AG08396 (cell line): ENCODE measurements around the gene SPINT4.
A peak's percentile ranks its signal among the peaks of the same experiment; 100 is the strongest.
"Not testable (repeated sequence)": the region's sequence is repeated elsewhere in the genome, so short reads cannot be mapped to it uniquely, and the experiment has no call there.

Experiments
- DNase-seq: peaks from one replicate; pipeline ENCODE4 v3.0.0; 2012; ENCODE audit warnings: low spot score, mixed read lengths

SPINT4 gene

DNA sequence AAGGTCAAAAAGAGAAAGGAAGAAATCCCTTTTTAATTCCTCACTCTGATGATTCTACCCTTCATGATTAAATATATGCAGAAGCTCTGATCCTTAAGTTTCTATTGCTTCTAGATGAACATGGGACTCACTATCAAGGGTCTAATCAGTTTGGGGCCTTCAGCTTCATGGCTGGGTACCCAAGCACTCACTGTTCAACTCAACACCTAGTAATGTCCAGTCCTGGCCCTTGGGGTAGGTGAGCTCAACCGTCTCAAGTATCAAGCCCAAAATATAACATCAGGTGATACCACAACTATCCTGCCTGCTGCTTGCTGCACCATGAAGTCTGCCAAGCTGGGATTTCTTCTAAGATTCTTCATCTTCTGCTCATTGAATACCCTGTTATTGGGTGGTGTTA, at the start of gene SPINT4:
Gene SPINT4, plus strand, starts transcription at position 301 of the 400 bp plus-strand sequence. Its CDS starts 21 bp downstream, at position 322.
- no peak for DNase-seq

DNA sequence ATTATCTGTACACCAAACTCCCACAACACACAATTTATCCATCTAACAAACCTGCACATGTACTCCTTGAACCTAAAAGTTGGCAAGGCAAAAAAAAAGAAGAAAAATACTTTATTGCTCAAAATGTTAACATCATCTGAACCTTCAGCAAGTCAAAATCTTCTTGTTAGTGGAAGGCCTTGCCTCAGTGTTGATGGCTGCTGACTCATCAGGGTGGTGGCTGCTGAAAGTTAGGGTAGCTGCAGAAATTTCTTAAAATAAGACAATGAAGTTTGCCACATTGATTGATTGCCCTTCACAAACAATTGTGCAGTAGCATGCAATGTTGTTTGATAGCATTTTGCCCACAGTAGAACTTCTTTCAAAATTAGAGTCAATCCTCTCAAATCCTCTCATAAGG, 49.4 kb upstream of the SPINT4 start:
- DNase-seq, result no peak

DNA sequence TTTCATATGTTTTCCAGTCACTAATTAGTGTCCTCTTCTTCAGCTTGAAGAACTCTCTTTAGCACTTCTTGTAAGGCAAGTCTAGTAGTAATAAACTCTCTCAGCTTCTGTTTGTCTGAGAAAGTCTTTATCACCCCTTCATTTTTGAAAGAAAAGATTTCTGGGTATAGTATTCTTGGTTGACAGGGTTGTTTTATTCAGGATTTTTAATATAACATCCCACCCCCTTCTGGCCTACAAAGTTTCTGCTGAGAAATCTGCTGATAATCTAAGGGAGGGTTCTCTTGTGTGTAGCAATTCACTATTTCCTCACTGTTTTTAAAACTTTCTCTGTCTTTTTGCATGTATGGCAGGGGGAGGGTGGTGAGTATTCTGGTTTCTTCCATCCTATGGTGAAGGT, 42.5 kb upstream of the SPINT4 start:
- DNase-seq, result no peak

DNA sequence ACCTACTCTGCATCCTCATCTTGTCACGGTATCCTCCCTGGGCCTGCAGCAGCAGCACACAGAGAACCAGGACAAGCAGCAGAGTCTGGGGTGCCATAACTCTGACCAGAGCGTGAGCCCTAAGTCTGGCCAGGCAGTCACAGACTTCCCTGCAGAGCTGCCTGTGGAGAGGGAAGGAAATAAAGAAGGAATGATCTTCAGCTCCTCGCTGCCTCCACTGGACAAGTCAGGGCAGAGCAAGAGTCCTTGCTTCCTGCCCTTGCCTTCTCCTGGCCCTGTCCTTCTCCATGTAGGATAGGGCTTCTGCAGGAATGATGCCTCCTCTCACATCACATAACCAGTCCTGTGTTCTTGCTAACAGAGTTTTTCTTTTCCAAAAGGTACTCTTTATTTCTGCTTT, 36.3 kb upstream of the SPINT4 start:
- DNase-seq, result peak; percentile 12

DNA sequence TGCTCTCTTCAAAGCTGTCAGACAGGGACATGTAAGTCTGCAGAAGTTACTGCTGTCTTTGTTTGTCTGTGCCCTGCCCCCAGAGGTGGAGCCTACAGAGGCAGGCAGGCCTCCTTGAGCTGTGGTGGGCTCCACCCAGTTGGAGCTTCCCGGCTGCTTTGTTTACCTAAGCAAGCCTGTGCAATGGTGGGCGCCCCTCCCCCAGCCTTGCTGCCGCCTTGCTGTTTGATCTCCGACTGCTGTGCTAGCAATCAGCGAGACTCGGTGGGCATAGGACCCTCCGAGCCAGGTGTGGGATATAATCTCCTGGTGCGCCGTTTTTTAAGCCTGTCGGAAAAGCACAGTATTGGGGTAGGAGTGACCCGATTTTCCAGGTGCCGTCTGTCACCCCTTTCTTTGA, 28.8 kb upstream of the SPINT4 start:
- DNase-seq, result not testable (repeated sequence)

DNA sequence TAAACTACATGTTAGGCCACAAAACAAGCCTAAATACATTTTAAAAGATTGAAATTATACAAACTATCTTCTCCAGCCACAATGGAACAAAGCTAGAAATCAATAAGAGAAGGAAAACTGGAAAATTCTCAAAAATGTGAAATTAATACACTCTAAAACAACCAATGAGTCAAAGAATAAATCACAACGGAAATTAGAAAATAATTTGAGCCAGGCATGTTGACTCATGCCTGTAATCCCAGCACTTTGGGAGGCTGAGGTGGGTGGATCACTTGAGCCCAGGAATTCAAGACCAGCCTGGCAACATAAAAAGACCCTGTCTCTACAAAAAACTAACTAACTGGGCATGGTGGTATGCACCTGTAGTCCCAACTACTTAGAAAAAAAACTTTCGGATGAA, 26.7 kb upstream of the SPINT4 start:
- DNase-seq, result no peak

DNA sequence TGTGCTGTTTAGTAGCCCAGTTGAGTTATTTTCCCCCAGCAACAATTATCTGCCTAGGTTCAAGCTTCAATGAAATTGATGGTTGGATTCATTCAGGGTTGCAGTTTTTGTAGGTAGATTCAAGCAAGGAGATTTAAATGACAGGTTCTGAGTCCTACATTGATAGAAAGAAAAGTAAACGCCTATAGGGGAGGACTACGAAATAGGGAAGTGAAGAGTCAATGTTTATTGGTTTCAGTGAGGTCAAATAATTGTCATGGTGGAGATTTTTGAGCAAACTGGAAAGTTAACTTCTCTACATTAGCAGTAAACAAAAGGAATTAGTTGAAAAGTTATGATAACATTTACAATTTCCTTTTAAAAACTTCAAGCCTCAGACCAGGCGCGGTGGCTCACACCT, 21.0 kb upstream of the SPINT4 start:
- DNase-seq, result no peak

DNA sequence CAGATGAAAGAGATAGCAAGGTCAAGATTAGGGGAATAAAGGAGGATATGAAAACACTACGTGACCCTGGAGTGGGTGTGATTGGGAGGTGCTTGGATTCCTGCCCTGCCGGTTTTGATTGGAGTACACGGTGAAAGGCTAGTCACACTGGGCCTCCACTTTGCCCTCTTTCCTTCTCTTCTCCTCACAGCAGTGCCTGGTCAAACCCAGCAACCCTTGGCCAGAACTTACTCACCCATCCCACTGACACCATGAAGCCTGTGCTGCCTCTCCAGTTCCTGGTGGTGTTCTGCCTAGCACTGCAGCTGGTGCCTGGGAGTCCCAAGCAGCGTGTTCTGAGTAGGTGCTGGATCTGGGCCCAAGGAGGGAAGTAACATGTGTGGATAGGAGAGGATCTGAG, 20.3 kb upstream of the SPINT4 start, which contains the start of gene WFDC13:
Gene WFDC13, plus strand, starts transcription at position 166 of the 400 bp plus-strand sequence. Its CDS starts 86 bp downstream, at position 252.
- DNase-seq, result no peak

DNA sequence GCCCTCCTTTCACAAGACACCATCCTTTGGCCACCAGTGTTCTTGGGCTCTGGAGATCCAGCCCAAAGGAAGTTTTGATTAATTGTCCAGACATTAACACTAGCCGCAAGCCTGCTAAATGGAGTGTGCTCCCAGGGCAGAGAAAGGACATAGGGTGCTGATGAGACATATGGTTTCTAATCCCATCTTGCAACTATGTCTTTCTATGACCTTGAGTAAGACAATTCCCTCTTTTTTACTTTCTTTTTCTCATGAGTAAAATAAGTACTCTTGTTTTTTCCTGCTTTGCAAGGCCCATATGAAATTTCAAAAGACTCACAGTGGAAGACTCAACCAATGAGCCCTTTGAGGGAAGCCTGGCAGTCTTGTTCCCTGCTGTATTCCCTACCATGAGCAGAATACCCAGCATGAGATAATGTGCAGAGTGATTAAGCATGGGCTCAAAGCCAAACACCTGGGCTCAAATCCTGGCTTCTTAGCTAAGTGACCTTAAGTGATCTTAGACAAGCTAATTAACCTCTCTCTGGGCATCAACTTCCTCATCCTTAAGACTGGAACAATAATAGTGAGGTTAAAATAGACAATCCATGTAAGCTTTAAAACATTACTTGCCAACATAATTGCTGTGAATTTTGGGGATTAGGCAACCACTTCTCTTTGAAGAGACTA, 17.0 kb upstream of the SPINT4 start, which contains the start of gene WFDC10B:
Gene WFDC10B, minus strand, starts transcription at position 51 of the 669 bp plus-strand sequence. CDS start 19,027 bp downstream, outside the sequence.
- no peak for DNase-seq

DNA sequence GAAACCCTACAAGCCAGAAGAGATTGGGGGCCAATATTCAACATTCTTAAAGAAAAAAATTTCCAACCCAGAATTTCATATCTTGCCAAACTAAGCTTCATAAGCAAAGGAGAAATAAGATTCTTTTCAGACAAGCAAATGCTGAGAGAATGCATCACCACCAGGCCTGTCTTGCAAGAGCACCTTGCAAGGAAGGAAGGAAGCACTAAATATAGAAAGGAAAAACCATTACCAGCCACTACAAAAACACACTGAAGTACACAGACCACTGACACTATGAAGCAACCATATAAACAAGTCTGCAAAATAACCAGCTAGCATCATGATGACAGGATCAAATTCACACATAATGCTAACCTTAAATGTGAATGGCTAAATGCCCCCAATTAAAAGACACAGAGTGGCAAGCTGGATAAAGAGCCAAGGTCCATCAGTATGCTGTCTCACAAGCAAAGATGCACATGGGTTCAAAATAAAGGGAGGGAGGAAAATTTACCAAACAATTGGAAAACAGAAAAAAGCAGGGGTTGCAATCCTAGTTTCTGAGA, 5.9 kb upstream of the SPINT4 start:
- not testable (repeated sequence) for DNase-seq

DNA sequence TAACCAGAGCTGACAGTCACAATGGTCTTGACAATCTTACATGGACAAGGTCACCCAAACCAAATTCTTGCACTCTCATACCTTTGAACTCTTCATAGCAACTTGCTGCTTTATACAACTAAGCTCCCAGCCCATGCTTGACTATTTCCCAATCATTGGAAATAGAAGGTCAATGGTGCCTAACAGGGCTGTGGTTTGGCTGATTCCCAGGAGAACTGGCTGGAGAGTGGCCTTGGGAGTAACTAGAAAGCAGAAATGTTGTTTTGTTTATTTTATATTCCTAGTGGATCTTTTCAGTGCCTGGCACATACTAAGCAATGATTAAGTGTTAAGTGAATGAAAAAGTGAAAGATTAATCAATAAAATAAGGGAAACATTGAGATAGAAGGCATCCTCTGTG, 3.0 kb downstream of the SPINT4 start:
- no peak for DNase-seq

DNA sequence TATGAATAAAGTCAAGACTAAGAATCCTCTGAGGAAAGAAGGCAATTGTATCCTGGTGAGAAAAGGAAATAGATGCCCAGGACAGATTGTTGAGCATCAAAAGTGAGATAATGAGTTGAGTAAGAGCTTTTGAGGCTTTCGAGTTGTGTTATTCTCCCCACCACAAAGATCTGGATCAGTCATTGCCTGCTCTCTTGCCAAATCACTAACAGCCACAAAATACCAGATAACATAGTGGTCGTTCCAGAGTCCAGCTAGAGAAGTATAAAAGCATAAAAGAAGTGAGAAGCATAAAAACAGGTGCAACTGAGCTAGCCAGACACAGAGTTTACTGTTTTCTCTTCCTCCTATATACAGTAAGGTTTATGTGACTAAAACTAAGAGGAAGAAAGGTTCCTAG, 4.9 kb downstream of the SPINT4 start:
- no peak for DNase-seq

DNA sequence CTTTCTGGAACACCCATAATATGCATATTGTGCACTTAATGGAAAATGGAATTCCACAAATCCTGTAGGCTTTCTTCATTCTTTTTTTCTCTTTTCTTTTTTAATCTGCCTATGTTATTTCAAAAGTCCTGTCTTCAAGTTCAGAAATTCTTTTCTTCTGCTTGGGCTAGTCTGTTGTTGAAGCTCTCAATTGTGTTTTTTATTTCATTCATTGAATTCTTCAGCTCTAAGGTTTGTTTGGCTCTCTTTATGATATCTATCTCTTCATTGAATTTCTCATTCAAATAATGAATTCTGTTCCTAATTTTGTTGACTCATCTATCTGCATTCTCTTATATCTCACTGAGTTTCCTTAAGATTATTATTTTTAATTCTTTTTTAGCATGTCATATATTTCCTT, 10.1 kb downstream of the SPINT4 start:
- DNase-seq, result no peak

DNA sequence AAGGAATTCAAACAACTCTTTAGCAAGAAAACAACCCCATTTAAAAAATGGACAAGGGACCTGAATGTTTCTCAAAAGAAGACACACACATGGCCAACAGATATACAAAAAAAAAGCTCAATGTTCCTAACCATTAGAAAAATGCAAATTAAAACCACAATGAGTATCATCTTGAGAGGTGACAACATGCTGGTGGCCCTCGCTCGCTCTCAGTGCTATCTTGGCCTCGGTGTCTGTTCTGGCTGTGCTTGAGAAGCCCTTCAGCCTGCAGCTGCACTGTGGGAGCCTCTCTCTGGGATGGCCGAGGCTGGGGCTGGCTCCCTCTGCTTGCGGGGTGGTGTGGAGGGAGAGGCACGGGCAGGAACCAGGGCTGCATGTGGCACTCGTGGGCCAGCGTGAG, 13.4 kb downstream of the SPINT4 start:
- no peak for DNase-seq

DNA sequence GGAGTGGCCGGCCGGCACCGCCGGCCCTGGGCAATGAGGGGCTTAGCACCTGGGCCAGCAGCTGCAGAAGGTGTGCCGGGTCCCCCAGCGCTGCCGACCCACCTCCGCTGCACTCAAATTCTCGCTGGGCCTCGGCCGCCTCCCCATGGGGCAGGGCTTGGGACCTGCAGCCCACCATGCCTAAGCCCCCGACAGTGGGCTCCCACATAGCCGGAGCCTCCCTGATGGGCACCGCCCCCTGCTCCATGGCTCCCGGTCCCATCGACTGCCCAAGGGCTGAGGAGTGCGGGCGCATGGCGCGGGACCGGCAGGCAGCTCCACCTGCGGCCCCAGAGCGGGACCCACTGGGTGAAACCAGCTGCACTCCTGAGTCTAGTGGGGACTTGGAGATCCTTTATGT, 13.8 kb downstream of the SPINT4 start:
- DNase-seq, result no peak

DNA sequence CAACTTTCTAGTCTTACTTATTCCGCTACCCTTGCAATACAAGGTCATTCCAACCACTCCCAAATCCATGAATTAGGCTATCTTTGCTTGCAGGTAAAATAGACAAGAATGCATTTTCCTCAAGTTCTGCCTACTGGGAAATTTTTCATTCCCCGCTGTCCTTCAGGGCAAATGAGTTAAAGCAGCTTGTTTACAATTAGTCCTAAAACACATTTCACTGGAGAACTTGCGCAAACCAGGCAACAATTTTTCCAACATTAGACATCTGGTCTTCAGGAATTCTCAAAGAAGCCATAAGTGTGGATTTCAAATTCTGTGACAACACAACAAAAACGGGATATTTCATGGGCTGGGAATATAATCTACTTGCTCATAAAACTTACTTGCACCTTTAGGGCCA, 20.4 kb downstream of the SPINT4 start:
- DNase-seq, result no peak

DNA sequence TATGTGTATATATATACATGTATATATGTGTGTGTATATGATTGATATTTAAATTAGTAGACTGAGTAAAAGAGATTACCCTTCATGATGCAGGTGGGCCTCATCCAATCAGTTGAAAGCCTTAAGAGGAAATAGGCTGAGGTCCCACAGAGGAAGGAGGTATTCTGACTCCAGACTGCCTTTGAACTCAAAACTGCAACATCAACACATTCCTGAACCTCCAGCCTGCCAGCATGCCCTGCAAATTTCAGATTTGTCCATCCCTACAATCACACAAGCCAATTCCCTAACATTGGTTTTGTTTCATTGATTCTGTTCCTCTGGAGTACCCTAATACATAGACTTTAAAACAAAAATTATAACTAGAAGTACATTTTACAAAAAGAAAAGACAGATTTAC, 22.9 kb downstream of the SPINT4 start:
- no peak for DNase-seq

DNA sequence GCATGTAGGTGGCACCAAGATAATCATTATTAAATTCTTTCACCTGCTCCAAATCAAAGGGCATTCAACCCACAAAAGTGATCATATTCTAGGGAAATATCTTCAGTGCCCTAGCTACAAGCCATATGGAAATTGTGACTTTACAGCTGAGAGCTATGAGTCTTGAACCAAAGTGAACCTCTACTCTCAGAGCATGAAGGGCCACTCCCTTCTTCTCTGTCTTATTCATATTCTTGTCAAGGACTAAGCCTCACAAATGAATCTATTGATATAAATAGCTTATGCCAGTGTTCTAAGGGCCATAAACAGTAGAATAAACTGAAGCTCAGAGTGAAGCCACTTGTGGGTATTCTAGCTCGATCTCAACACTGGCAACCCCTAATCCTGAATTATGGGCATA, 29.6 kb downstream of the SPINT4 start:
- DNase-seq, result no peak

DNA sequence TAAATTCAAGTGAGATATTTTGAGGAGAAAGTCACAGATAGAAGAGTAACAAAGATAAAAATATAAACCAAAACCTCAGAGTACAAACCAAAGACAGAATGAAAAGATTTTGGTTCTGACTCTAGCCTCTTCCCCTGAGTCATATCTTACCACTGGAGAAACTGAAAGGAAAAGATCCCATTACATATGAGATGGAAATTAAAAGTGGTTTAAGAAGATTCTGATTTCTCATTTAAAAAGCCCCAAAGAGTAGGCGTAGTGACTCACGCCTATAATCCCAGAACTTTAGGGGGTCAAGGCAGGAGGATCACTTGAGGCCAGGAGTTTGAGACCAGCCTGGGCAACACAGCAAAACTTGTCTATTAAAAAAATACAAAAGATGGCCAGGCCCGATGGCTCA, 30.6 kb downstream of the SPINT4 start:
- DNase-seq, result no peak

DNA sequence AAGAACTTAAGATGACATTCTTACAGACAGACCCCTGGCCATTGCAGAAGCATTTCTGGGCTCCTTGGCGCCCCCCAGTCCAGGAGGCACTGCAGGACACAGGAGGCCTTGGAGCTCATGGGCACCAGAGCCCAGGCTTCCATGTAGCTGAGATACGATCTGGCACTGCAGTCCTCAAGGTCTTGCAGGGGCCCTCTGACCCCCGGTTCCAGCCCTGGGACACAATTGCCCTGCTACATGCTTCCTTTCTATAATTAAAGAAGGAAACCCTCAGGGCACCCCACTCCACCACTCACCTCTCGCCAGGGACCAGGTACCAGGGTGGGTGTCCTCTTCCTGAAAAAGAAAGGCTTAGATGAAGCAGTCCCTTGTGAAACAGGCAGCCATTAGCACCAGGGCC, 35.9 kb downstream of the SPINT4 start:
- no peak for DNase-seq

DNA sequence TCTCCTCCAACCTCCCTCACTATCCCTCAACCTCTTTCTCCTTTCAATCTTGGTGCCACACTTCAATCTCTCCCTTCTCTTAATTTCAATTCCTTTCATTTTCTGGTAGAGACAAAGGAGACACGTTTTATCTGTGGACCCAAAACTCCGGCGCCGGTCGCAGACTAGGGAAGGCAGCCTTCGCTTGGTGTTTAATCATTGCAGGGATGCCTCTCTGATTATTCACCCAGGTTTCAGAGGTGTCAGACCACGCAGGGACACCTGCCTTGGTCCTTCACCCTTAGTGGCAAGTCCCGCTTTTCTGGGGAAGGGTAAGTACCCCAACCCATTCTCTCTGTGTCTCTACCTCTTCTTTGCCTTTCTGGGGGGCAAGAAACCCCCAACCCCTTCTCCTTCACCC, 37.8 kb downstream of the SPINT4 start:
- not testable (repeated sequence) for DNase-seq

DNA sequence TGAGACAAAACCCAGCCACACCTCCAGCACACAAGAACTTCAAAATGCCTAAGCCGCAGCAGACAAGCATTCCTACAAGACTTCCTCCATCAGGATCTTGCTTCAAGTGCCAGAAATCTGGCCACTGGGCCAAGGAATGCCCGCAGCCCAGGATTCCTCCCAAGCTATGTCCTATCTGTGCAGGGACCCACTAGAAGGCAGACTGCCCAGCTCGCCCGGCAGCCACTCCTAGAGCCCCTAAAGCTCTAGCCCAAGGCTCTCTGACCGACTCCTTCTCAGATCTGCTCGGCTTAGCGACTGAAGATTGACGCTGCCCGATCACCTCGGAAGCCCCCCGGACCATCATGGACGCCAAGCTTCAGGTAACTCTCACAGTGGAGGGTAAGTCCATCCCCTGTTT, 39.8 kb downstream of the SPINT4 start:
- DNase-seq, result not testable (repeated sequence)

DNA sequence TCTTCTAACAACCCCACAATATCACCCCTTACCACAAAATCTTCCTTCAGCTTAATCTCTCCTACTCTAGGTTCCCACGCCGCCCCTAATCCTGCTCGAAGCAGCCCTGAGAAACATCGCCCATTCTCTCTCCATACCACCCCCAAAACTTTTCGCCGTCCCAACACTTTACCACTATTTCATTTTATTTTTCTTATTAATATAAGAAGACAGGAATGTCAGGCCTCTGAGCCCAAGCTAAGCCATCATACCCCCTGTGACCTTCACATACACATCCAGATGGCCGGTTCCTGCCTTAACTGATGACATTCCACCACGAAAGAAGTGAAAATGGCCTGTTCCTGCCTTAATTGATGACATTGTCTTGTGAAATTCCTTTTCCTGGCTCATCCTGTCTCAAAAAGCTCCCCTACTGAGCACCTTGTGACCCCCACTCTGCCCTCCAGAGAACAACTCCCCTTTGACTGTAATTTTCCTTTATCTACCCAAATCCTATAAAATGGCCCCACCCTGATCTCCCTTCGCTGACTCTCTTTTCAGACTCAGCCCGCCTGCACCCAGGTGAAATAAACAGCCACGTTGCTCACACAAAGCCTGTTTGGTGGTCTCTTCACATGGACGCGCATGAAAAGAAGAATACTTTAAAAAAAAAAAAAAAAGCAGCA, 42.6 kb downstream of the SPINT4 start:
- not testable (repeated sequence) for DNase-seq
